ENCODE measurements around the gene FAM240A. TPM values are rescaled to one million over a fixed set of nuclear protein-coding genes. Genes with fewer than 3 reads are reported as not detected.

Gene FAM240A
- total RNA-seq, 1 experiment from 2014 or later: not detected

- no TSS peak for BruUV-seq (replicated peaks)
- Mint-ChIP-seq H3K27me3 (ENCODE audit: insufficient read depth, unreplicated experiment) (no peaks in the 10 kb centered on the region), H3K36me3 (ENCODE audit: insufficient read depth, unreplicated experiment) (no peaks in the 10 kb centered on the region), H3K4me1 (ENCODE audit: low read depth, unreplicated experiment) (peaks cover 9% of the 10 kb centered on the region), H3K4me3 (ENCODE audit: unreplicated experiment) (no peak overlapping the region), H3K9me3 (ENCODE audit: unreplicated experiment) (peaks cover 22% of the 10 kb centered on the region), H3K27ac (ENCODE audit: unreplicated experiment) (no peak overlapping the region)
- Histone ChIP-seq H3K9me3 (no peaks in the 10 kb centered on the region), H3K27me3 (replicated peaks; ENCODE audit: control insufficient read depth, insufficient read depth, low read length) (no peaks in the 10 kb centered on the region), H3K4me3 (ENCODE audit: low read depth, low read length) (no peak overlapping the region), H3K36me3 (ENCODE audit: control insufficient read depth, insufficient read depth, low read length) (no peaks in the 10 kb centered on the region), H3K4me1 (peaks cover 6% of the 10 kb centered on the region; the same call in 1 of the 2 replicates)
- ChIA-PET POLR2A (no interaction called here), CTCF (no interaction called here)
- no peak for DNase-seq
- TF ChIP-seq, protein P1, sequence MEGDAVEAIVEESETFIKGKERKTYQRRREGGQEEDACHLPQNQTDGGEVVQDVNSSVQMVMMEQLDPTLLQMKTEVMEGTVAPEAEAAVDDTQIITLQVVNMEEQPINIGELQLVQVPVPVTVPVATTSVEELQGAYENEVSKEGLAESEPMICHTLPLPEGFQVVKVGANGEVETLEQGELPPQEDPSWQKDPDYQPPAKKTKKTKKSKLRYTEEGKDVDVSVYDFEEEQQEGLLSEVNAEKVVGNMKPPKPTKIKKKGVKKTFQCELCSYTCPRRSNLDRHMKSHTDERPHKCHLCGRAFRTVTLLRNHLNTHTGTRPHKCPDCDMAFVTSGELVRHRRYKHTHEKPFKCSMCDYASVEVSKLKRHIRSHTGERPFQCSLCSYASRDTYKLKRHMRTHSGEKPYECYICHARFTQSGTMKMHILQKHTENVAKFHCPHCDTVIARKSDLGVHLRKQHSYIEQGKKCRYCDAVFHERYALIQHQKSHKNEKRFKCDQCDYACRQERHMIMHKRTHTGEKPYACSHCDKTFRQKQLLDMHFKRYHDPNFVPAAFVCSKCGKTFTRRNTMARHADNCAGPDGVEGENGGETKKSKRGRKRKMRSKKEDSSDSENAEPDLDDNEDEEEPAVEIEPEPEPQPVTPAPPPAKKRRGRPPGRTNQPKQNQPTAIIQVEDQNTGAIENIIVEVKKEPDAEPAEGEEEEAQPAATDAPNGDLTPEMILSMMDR (IDR thresholded peaks at IDR 0.05; ENCODE audit: insufficient read depth in 1 of 2, low read depth in 1 of 2, low read length in 1 of 2, severe bottlenecking in 1 of 2, unreplicated experiment in 1 of 2): no peak
- intact Hi-C loops (cut with micrococcal nuclease; ENCODE audit: unreplicated experiment): no loop called here
Measured at GRCh38 chr3:46651084-46651483, 38.8 kb downstream of the FAM240A start.

DNA sequence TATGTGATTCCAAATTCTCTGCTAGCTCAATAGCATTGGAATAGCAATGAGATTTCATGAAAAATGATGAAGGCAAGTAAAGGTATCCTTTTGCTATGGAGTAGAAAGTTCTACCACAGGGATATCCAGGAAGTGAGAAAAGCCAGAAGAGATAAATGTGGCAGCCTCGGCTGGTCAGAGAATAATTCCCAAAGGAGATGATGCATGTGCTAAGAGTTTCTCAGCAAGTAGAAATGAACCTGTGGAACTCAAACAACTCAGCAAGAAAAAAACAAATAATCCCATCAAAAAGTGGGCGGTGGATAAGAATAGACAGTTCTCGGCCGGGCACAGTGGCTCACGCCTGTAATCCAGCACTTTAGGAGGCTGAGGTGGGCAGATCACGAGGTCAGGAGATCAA is 42.9 kb downstream of the FAM240A start:
- no peaks in the 10 kb centered on the region for H3K27me3 ChIP-seq (replicated peaks; ENCODE audit: control insufficient read depth, insufficient read depth, low read length)
- no TSS peak for BruUV-seq (replicated peaks)
- H3K27me3 Mint-ChIP-seq (ENCODE audit: insufficient read depth, unreplicated experiment): no peaks in the 10 kb centered on the region
- no peak overlapping the region for H3K27ac Mint-ChIP-seq (ENCODE audit: unreplicated experiment)
- no peak overlapping the region for H3K4me3 Mint-ChIP-seq (ENCODE audit: unreplicated experiment)
- H3K4me3 ChIP-seq (ENCODE audit: low read depth, low read length): no peak overlapping the region
- peaks cover 6% of the 10 kb centered on the region for H3K36me3 Mint-ChIP-seq (ENCODE audit: insufficient read depth, unreplicated experiment)
- DNase-seq: no peak
- no peaks in the 10 kb centered on the region for H3K9me3 ChIP-seq
- intact Hi-C loops (cut with micrococcal nuclease; ENCODE audit: unreplicated experiment): no loop called here
- TF ChIP-seq, protein P1 (IDR thresholded peaks at IDR 0.05; ENCODE audit: insufficient read depth in 1 of 2, low read depth in 1 of 2, low read length in 1 of 2, severe bottlenecking in 1 of 2, unreplicated experiment in 1 of 2): no peak
- peaks cover 14% of the 10 kb centered on the region for H3K9me3 Mint-ChIP-seq (ENCODE audit: unreplicated experiment)
- CTCF ChIA-PET: no interaction called here
- H3K4me1 ChIP-seq: peaks cover 6% of the 10 kb centered on the region
- POLR2A ChIA-PET: interaction anchor here (0.6 kb wide), 1 partner anchor 509 kb away, joined by 3 read pairs; no protein-coding TSS in a partner anchor
- H3K4me1 Mint-ChIP-seq (ENCODE audit: low read depth, unreplicated experiment): peaks cover 12% of the 10 kb centered on the region
- H3K36me3 ChIP-seq (ENCODE audit: control insufficient read depth, insufficient read depth, low read length): no peaks in the 10 kb centered on the region

- no peaks in the 10 kb centered on the region for H3K27me3 Mint-ChIP-seq (ENCODE audit: insufficient read depth, unreplicated experiment)
- H3K4me3 ChIP-seq (ENCODE audit: low read depth, low read length): no peak overlapping the region
- TF ChIP-seq, protein P1 (IDR thresholded peaks at IDR 0.05; ENCODE audit: insufficient read depth in 1 of 2, low read depth in 1 of 2, low read length in 1 of 2, severe bottlenecking in 1 of 2, unreplicated experiment in 1 of 2): no peak
- H3K36me3 Mint-ChIP-seq (ENCODE audit: insufficient read depth, unreplicated experiment): peaks cover 6% of the 10 kb centered on the region
- H3K27ac Mint-ChIP-seq (ENCODE audit: unreplicated experiment): no peak overlapping the region
- no peaks in the 10 kb centered on the region for H3K27me3 ChIP-seq (replicated peaks; ENCODE audit: control insufficient read depth, insufficient read depth, low read length)
- H3K4me1 Mint-ChIP-seq (ENCODE audit: low read depth, unreplicated experiment): peaks cover 9% of the 10 kb centered on the region
- H3K4me3 Mint-ChIP-seq (ENCODE audit: unreplicated experiment): no peak overlapping the region
- peaks cover 4% of the 10 kb centered on the region; the same call in 1 of the 2 replicates for H3K4me1 ChIP-seq
- intact Hi-C loops (cut with micrococcal nuclease; ENCODE audit: unreplicated experiment): no loop called here
- no peaks in the 10 kb centered on the region for H3K9me3 ChIP-seq
- POLR2A ChIA-PET: no interaction called here
- H3K9me3 Mint-ChIP-seq (ENCODE audit: unreplicated experiment): peaks cover 10% of the 10 kb centered on the region
- BruUV-seq (replicated peaks): no TSS peak
- no peak for DNase-seq
- CTCF ChIA-PET: interaction anchor here (0.6 kb wide), 1 partner anchor 704 kb away, joined by 4 read pairs; no protein-coding TSS in a partner anchor
- H3K36me3 ChIP-seq (ENCODE audit: control insufficient read depth, insufficient read depth, low read length): no peaks in the 10 kb centered on the region
Measured at GRCh38 chr3:46656778-46657556, 44.6 kb downstream of the FAM240A start.
